Measurements from ENCODE around the gene RAI1.

- TF ChIP-seq POLR2A (IDR thresholded peaks at IDR 0.05) (no peak), CTCF (IDR thresholded peaks at IDR 0.05) (no peak)
Observed at GRCh38 chr17:17761894-17762743, 80.9 kb downstream of the RAI1 start.

All from adrenal gland (tissue), 5 donors.